Measurements from ENCODE around the gene CYP26A1.

DNA sequence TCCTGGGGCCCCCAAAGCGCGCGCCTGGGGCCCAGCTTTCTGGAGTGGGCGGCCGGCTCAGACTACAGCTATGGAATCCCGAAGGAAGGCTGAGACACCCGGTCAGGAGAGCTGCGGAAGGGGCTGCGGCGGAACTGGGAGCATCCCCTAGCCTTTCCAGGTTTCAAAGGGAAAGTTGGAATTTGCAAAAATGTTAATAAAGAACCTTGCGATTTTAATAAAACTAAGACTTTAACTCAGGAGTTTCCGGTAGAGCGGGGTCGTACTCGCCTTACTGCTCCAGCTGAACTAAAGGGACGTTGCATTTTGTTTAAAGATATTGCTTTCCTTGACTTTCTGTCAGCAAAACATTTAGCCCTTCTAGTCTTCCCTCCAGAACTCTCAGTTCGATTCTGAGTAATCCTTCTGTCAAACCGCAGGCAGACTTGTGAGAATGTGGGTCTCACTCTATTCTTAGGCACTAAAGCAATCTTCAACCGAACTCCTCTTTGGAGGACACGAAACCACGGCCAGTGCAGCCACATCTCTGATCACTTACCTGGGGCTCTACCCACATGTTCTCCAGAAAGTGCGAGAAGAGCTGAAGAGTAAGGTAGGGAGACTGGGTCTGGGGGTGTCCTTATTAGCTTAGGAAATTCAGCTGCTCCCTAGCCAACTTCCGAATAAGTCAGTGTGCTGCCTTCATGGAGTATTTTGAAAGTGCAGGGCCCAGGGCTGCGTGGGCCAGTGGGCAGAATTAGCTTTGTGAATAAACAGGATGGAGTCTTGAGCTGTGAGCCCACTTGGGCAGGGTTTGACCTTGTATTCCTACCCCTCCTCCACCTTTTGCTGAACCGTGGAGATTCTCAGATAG is 1.9 kb downstream of the CYP26A1 start:
- TF ChIP-seq, protein P1, sequence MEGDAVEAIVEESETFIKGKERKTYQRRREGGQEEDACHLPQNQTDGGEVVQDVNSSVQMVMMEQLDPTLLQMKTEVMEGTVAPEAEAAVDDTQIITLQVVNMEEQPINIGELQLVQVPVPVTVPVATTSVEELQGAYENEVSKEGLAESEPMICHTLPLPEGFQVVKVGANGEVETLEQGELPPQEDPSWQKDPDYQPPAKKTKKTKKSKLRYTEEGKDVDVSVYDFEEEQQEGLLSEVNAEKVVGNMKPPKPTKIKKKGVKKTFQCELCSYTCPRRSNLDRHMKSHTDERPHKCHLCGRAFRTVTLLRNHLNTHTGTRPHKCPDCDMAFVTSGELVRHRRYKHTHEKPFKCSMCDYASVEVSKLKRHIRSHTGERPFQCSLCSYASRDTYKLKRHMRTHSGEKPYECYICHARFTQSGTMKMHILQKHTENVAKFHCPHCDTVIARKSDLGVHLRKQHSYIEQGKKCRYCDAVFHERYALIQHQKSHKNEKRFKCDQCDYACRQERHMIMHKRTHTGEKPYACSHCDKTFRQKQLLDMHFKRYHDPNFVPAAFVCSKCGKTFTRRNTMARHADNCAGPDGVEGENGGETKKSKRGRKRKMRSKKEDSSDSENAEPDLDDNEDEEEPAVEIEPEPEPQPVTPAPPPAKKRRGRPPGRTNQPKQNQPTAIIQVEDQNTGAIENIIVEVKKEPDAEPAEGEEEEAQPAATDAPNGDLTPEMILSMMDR (conservative IDR thresholded peaks at IDR 0.05): no peak
- TF ChIP-seq ZFX (IDR thresholded peaks at IDR 0.05): no peak

Data from C4-2B (cell line).